Measurements from ENCODE around the gene C12orf60.

DNA sequence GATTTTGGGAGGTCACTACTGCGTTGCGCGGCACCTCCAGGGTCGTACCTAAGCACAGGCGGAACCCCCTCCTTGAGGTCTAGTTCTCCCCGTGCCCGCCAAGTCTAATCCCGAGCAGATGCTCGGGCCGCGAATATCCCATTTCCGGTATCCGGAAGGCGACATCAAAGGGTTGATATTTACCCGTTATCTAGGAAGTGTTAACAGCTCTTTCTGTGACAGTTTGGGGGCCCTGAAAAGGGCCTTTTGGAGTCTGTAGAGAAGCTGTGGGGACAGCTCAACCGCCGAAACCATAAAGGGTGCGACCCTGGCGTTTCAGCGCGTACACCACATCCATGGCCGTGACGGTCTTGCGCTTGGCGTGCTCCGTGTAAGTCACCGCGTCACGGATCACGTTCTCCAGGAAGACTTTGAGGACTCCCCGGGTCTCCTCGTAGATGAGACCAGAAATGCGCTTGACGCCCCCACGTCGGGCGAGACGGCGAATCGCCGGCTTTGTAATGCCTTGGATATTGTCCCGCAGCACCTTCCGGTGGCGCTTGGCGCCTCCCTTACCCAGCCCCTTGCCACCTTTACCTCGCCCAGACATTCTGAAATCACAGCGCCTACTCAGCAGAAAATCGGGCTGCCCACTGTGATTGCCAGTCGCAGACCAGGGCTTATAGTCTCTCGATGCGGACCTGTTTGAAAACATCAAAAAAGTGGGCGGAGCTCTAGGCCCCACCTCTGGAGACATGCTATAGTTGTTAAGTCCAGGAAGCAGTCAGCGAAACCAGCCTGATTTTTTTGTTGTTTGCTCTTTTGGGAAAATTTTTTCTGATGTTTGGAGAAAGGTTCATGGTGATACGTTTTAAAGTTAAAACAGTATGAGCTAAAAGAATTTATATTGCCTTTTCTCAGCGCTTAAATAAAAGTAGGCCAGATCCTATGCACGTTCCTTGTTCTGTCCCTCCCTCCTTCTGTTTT, 32.7 kb upstream of the C12orf60 start:
- peak; percentile 86 to 93 for TF ChIP-seq POLR2A (IDR thresholded peaks at IDR 0.05)
- peak in 1 of 6 experiments; percentile 11 for TF ChIP-seq CTCF (IDR thresholded peaks at IDR 0.05)

Data from thyroid gland (tissue), 4 donors.